Islet precursor cell (in vitro differentiated cells): Measurements from ENCODE around the gene SERPINA12.
"Not testable (repeated sequence)": the region's sequence is repeated elsewhere in the genome, so short reads cannot be mapped to it uniquely, and the experiment has no call there.

Experiments
- DNase-seq: peaks from one replicate; pipeline ENCODE4 v3.0.0-alpha.2; 2018

SERPINA12 gene

GRCh38 chr14:94485944-94486841, 23.1 kb downstream of the SERPINA12 start:
- DNase-seq: peak; percentile 92

DNA sequence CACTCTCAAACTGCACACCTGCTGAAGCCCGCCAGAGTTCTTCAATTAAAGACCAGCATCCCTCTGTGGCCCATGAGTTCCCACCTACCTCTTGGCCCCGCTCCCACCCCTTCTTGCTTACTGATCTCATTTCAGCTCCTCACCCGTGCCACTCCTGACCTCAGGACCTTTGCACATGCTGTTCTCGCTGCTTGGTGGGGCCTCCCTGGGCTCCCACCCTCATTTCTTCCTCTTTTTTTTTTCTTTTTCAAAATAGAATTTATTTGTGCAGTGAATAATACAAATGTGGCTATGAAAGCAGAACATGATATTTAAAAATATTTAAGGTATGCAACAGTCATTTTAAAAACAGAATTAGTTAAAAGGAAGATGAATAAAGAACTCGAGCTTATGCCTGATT, 24.8 kb downstream of the SERPINA12 start:
- DNase-seq: no peak

- no peak for DNase-seq
Measured at GRCh38 chr14:94483729-94484275, 25.5 kb downstream of the SERPINA12 start.

- DNase-seq: no peak
Measured at GRCh38 chr14:94483071-94483451, 26.2 kb downstream of the SERPINA12 start.

DNA sequence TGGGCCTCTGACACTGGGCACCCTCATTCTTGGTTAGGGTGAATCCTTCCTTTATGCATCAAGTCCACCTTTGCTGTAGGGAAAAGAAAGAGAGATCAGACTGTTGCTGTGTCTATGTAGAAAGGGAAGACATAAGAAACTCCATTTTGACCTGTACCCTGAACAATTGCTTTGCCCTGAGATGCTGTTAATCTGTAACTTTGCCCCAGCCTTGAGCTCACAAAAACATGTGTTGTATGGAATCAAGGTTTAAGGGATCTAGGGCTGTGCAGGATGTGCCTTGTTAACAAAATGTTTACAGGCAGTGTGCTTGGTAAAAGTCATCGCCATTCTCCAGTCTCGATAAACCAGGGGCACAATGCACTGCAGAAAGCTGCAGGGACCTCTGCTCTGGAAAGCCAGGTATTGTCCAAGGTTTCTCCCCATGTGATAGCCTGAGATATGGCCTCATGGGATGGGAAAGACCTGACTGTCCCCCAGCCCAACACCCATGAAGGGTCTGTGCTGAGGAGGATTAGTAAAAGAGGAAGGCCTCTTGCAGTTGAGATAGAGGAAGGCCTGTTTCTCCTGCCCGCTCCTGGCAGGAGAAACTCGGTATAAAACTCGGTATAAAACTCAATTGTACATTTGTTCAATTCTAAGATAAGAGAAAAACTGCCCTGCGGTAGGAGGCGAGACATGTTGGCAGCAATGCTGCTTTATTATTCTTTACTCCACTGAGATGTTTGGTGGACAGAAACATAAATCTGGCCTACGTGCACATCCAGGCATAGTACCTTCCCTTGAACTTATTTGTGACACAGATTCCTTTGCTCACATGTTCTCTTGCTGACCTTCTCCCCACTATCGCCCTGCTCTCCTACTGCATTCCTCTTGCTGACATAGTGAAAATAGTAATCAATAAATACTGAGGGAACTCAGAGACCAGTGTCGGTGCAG, 26.9 kb downstream of the SERPINA12 start:
- DNase-seq: not testable (repeated sequence)

DNA sequence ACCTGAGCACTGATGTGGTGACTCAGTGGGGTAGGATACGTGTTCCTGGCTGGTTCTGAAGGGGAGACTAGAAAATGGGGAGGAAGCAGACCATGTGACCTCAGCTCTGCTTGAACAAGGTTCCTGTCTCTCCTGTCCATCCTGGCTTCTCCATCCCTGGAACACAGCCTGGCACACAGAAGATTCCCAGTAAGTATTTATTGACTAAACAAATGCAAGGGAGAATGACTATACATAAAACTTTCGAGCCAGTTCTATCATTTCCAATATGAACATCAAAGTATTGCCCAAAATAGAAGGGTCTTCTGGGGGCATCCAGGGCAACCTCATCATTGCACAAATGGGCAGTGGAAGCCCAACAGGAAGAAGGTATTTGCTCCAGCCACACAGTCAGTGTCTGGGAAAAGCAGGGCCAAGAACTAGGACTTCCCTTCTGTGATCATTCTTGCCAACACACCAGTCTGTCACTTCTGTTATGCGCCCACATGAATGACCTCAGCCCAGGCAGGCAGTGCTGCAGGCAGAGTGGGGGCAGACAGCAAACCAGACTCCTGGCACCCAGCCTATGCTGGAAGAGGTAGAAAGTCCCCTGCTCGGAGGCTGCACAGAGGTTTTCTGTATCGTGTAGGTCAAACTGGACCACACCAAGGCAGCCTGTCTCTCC, 27.7 kb downstream of the SERPINA12 start:
- DNase-seq: no peak

DNA sequence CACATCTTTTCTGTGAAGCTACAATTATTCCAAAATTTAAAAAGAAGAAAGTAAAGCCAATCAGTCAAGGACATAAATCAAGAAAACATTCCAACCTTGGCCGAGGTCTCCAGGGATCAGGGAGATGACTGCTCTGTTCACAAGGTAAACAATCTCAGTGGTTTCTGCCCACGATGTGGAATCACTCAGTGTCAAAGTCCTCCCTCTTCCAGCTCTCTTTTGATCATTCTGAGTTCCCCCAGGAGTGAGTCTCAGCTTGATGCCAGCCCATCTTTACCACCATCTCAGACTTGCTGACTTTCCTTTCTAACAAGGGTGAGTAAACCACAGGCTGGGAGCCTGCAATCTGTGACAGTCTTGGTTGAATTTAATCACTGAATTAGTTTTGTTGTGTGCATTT, 28.5 kb downstream of the SERPINA12 start:
- DNase-seq: no peak

- no peak for DNase-seq
Measured at GRCh38 chr14:94478420-94478819, 30.8 kb downstream of the SERPINA12 start.

GRCh38 chr14:94476023-94476422, 33.2 kb downstream of the SERPINA12 start, which contains the start of gene SERPINA9:
SERPINA9 (minus strand) TSS chr14:94476197; CDS start chr14:94469840, 6,357 bp downstream.
- DNase-seq: peak; percentile 34

- peak; percentile 49 for DNase-seq
Measured at GRCh38 chr14:94474581-94475031, 34.7 kb downstream of the SERPINA12 start.

DNA sequence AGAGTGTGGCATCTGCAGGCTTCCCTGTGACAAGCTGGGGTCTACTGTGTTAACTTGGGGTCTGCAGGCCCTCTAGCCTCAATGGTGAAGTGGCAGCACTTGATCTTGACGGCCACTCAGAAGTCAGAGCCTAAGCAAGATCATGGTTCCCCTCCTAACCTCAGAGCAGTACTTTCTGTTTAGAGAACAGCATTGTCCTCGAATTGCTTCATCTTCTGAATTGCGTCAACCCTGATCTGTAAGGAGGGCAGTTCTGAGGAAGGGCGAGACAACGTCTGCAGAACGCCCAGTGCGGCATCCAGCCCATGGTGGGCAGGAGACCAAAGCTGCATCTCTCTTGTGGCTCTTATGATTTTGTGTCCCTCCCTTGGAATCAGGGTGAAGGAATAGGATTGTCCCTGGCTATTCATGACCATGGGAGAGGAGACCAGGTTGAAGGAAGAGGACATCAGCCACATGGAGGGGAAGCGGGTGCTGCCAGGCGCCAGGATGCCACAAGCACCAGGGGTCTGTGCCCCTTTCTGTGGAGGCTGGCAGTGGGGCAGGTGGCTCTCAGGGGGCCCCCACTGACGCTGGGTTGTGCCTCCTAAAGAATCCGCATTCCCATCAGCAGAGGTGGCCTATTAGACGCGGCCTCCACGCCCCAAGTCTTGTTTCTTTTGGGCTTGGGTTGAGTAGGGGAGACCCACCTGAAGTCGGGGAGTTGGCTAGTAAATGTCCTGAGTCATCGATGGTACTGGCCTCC, 35.4 kb downstream of the SERPINA12 start:
- peak; percentile 28 for DNase-seq

DNA sequence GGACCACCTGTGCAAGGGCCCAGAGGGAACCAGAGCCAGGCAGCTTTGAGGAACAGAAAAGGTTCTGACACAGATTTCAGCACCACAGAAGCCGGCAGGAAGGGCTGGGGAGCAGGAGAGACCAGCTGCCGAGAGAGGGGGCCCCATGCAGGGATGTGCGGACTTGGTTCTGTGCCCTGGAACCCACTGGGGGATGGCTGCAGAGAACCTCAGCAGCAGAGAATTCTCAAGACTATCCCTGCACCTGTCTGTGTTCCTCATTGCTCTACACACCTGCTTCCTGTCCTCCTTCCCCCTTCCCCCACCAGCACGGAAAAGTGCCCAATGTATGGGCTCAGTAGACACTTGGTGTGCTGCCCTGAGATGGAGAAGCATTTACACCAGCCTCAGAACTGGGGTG, 36.4 kb downstream of the SERPINA12 start:
- peak; percentile 22 for DNase-seq

GRCh38 chr14:94471045-94471444, 38.2 kb downstream of the SERPINA12 start:
- no peak for DNase-seq

DNA sequence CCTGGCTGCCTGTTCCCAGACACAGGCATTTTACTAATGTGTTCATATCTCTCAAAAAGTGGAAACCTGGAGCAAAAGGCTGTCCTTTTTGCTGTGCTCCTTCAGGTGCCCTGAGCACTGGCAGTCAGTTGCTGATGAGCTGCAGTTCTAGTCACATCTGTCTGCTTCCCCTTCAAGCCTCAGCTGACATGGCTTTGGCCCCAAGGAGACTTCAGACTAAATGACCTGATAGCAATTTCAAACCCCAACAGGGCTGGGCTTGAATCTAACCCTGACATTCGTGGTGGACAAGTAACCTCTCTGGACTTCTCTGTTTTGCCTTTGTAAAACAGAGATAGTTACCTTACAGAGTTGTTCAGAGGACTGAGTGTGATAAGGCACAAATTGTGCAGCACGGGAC, 39.0 kb downstream of the SERPINA12 start:
- DNase-seq: peak; percentile 22

- DNase-seq: peak; percentile 37
Measured at GRCh38 chr14:94469261-94469660, 40.0 kb downstream of the SERPINA12 start.

DNA sequence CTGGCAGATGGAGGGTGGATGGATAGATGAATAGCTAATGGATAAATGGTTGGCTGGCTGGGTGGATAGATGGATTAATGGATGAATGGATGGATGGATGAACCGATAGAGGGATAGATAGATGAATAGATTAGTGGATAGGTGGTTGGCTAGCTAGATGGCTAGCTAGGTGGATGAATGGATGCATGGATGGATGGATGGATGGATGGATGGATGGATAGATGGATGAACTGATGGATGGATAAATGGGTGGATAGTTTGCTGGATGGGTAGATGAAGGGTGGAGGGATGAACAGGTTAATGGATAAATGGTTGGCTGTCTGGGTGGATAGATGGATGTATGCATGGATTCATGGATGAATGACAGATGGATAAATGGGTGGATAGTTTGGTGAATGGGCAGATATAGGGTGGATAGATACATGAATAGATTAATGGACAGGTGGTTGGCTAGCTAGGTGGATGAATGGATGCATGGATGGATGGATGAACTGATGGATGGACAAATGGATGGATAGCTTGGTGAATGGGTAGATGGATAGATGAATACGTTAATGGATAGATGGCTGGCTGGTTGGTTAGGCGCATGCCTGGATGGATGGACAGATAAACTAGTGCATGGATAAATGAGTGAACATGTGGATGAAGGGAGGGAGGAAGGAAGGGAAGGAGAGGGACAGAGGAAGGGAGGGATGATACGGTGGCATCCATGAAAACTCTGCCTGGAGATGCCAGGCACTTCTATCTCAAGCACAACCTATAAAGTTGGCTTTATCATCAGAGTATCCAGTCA, 41.3 kb downstream of the SERPINA12 start:
- no peak for DNase-seq

GRCh38 chr14:94466706-94467370, 42.4 kb downstream of the SERPINA12 start:
- DNase-seq: peak; percentile 28

DNA sequence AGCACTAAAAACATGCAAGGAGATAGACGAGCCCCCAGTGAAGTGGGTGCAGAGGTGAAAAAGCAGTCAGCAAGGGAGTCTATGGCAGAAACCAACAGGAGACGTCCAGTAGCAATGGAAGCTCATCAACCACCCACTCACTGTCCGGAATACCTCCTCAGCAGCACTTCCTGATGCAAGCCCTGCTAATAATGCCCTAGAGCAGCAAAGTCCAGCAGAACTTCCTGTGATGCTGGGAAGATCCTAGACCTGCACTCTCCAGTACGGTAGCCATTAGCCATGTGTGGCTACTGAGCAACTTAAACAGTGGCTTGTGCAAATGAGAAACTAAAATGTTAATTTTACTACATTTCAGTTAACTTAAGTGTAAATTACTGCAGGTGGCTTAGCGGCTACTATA, 44.2 kb downstream of the SERPINA12 start:
- no peak for DNase-seq

DNA sequence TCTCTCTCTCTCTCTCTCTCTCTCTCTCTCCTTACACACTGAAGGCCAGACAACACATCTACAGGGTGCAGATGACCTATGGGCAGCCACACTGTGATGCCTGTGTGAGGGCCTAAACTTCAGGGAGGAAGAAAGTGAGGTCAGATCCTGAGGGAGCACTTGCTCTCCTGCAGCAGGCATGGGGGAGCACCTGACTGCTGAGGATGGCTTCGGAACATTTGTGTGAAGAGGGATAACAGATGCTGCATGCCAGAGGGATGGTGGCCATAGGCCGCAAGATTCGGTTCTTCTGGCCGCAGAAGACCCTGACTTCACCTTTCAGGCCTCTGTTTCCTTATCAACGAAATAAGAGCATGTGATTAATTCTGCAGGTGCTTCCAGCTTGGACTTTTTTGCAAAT, 45.0 kb downstream of the SERPINA12 start:
- DNase-seq: peak; percentile 21
